Measurements from ENCODE around the gene TMPRSS9. TPM values are rescaled to one million over a fixed set of nuclear protein-coding genes. Genes with fewer than 3 reads are reported as not detected.

The TMPRSS9 gene
- total and polyA plus RNA-seq, 8 donors: 1.1 TPM; not detected in 7

GRCh38 chr19:2365201-2365970, 5.3 kb downstream of the TMPRSS9 start:
- H3K27ac ChIP-seq: no peak overlapping the region
- peaks cover 0 to 5% (median 2%) of the 10 kb centered on the region in 4 donors for H3K4me1 ChIP-seq
- H3K4me3 ChIP-seq: no peak overlapping the region
- intact Hi-C loops (cut with DNase I; ENCODE audit: low total_unique reads): no loop called here
- no peak for DNase-seq
- H3K9me3 ChIP-seq: peaks cover 0 to 6% (median 5%) of the 10 kb centered on the region in 4 donors
- H3K36me3 ChIP-seq: no peaks in the 10 kb centered on the region
- peaks cover 0 to 74% (median 30%) of the 10 kb centered on the region in 3 donors for H3K27me3 ChIP-seq
- no peak for TF ChIP-seq EP300 (IDR thresholded peaks at IDR 0.05)
- no peak for TF ChIP-seq POLR2AphosphoS5 (IDR thresholded peaks at IDR 0.05)
- no peak for TF ChIP-seq POLR2A (IDR thresholded peaks at IDR 0.05)
- TF ChIP-seq CTCF (IDR thresholded peaks at IDR 0.05): no peak
- 54 to 73% (median 70%) methylated on average over 10 of the region's 10 CpGs for WGBS, 5 donors

- no peak for DNase-seq
- intact Hi-C loops (cut with DNase I; ENCODE audit: low total_unique reads): no loop called here
- Histone ChIP-seq H3K36me3 (no peaks in the 10 kb centered on the region), H3K9me3 (peaks cover 0 to 6% (median 5%) of the 10 kb centered on the region in 4 donors), H3K4me3 (no peak overlapping the region), H3K4me1 (no peaks in the 10 kb centered on the region), H3K27ac (no peak overlapping the region), H3K27me3 (peaks cover 0 to 44% (median 12%) of the 10 kb centered on the region in 3 donors)
- TF ChIP-seq EP300 (IDR thresholded peaks at IDR 0.05): no peak
- no peak for TF ChIP-seq POLR2AphosphoS5 (IDR thresholded peaks at IDR 0.05)
- TF ChIP-seq CTCF (IDR thresholded peaks at IDR 0.05): no peak
- no peak for TF ChIP-seq POLR2A (IDR thresholded peaks at IDR 0.05)
- 75 to 86% (median 80%) methylated on average over 15 to 16 of the region's 16 CpGs for WGBS, 5 donors
These were observed 11.6 kb downstream of the TMPRSS9 start for GRCh38 chr19:2371656-2372055.

- Histone ChIP-seq H3K36me3 (no peaks in the 10 kb centered on the region), H3K27ac (no peak overlapping the region), H3K27me3 (peaks cover 0 to 42% (median 12%) of the 10 kb centered on the region in 3 donors), H3K9me3 (peaks cover 0 to 6% (median 5%) of the 10 kb centered on the region in 4 donors), H3K4me1 (no peaks in the 10 kb centered on the region), H3K4me3 (no peak overlapping the region)
- TF ChIP-seq EP300 (IDR thresholded peaks at IDR 0.05) (no peak), CTCF (IDR thresholded peaks at IDR 0.05) (no peak), POLR2A (IDR thresholded peaks at IDR 0.05) (no peak), POLR2AphosphoS5 (IDR thresholded peaks at IDR 0.05) (no peak)
- WGBS, 5 donors: 53 to 63% (median 57%) methylated on average over 11 of the region's 11 CpGs
- intact Hi-C loops (cut with DNase I; ENCODE audit: low total_unique reads): no loop called here
- no peak for DNase-seq
These were observed 12.1 kb downstream of the TMPRSS9 start for GRCh38 chr19:2372076-2372612.

GRCh38 chr19:2374808-2375207, 14.7 kb downstream of the TMPRSS9 start:
- DNase-seq: no peak
- 80 to 88% (median 84%) methylated on average over 13 of the region's 13 CpGs for WGBS, 5 donors
- Histone ChIP-seq H3K4me1 (no peaks in the 10 kb centered on the region), H3K36me3 (no peaks in the 10 kb centered on the region), H3K9me3 (peaks cover 0 to 13% (median 6%) of the 10 kb centered on the region in 4 donors), H3K27ac (no peak overlapping the region), H3K4me3 (no peak overlapping the region), H3K27me3 (peaks cover 0 to 31% (median 12%) of the 10 kb centered on the region in 3 donors)
- TF ChIP-seq POLR2A (IDR thresholded peaks at IDR 0.05): no peak
- TF ChIP-seq CTCF (IDR thresholded peaks at IDR 0.05): no peak
- TF ChIP-seq EP300 (IDR thresholded peaks at IDR 0.05): no peak
- no peak for TF ChIP-seq POLR2AphosphoS5 (IDR thresholded peaks at IDR 0.05)
- intact Hi-C loops (cut with DNase I; ENCODE audit: low total_unique reads): no loop called here
